Ammon's horn (tissue), 1 donor: Measurements from ENCODE around the gene ANP32A.

Source experiments
- DNase-seq: peaks from one replicate; pipeline ENCODE4 v3.0.0-alpha.2; 2016; ENCODE audit warnings: low spot score

The ANP32A gene

DNA sequence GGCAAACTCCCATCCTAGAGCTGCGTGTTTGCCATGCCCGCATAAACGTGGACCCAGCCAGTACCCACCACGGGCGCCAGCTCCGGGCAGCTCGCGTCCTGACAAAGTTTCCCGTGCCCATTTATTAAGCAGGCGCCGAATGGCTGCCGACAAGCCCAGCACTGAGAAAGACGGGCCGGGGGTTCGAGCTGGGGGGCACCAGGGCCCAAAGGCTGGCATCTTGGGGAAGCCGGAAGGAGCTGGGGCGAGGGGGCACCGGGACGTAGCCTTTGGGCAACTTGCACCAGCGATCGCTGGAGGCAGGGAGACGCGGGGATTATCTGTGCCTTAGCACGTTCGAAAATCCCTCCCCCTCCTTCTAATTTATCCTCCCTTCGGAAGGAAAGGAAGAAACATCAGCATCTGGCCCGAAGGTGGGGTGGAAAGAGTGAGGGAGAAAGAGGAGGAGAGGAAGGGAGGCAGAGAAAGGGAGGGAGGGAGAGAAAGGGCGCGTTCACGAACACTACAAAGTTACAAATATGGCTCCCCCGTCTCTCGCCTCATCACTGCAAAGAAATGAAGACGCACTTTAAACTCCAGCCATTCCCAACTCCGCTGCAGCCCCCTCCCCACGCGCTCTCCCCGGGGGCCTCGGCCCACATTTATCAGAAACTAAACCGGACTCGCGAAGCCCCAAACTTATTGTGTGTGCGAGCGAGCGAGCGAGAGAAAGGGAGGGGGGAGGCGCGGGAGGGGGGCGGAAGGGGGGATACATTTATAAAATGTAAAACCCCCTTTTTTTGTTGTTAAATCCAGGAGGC, 1.0 kb downstream of the ANP32A start:
- peak; percentile 75 for DNase-seq

GRCh38 chr15:68818769-68819494, 1.8 kb downstream of the ANP32A start:
- peak; percentile 74 for DNase-seq

GRCh38 chr15:68818066-68818768, 2.5 kb downstream of the ANP32A start:
- peak; percentile 74 for DNase-seq

GRCh38 chr15:68817304-68818065, 3.2 kb downstream of the ANP32A start:
- peak; percentile 82 for DNase-seq

GRCh38 chr15:68816795-68817303, 3.8 kb downstream of the ANP32A start:
- DNase-seq = no peak

GRCh38 chr15:68816158-68816557, 4.5 kb downstream of the ANP32A start:
- no peak for DNase-seq

GRCh38 chr15:68815598-68815997, 5.1 kb downstream of the ANP32A start:
- no peak for DNase-seq

DNA sequence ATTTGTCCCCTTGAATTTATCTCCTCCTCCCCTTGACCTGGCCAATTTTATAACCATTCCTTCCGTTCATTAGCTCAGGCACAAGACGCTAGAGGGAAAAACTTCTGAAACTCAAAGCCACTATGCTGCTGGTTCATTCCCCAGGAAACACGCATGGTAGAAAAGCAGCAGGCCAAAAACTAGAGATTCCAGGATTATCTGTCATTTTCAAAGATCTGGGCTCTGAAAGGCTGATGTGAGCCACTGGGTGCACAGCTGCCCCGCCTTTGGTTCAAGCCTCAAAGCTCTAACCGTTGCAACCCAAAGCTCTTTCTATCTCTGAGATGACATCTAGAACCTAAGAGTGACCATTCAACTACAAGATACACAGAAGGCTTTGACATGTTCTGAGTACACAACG, 6.1 kb downstream of the ANP32A start:
- DNase-seq = no peak

- no peak for DNase-seq
Observed at GRCh38 chr15:68812597-68813431, 7.9 kb downstream of the ANP32A start.

- no peak for DNase-seq
Observed at GRCh38 chr15:68812069-68812468, 8.6 kb downstream of the ANP32A start.

DNA sequence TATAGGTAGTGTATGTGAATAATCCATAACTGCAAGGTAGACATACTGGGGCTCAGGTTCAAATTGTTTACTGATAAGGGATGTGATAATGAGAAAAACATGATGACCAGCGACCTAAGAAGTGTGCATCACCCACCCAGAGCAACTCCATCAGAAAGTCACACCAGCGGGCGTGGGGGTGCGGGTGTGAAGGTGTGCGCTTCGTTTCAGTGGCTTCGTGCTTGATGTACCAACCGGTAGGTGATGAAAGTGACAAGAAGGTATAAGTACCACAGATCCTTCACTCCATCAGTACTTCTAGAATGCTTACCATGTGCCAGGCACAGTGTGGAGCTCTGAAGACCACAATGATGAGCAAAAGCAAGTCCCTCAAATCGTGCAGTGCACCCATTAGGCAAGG, 11.2 kb downstream of the ANP32A start:
- no peak for DNase-seq

DNA sequence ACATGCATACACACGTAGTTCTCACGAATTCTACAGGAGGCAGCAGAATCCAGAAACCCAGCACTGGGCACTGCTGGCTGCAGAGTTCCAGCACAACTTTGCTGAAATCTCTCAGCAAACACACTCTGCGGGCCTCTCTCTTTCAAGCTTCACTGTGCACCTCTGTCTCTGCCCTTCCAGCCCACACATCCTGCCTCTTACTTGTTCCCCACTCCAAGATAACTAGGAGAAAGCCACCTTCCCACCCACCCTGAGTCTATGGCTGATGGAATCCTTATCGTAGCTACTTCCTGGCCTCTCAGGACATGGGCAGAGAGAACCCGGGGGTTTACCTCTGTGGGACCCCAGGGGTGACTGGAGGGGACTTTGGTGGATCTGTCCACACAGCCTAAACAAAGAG, 11.9 kb downstream of the ANP32A start:
- no peak for DNase-seq

DNA sequence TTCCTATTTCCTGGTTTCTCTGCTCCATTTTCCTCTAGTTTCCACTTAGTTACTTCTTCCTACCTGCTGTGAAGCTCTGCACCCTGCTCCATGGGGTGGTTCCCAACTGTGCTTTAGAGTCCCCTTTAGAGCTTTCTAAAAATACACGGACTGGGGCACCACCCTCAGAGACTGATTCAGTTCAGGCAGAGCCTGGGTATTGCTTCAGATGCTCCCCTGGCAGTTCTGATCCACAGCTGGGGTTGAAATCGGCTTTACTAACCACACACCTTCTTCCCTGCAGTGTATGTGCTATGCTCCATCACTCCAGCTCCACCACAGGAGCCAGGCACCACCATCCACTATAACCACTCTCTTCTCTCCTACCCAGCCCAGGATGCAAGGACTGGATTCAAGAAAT, 12.6 kb downstream of the ANP32A start:
- DNase-seq = no peak

GRCh38 chr15:68807249-68807648, 13.4 kb downstream of the ANP32A start:
- no peak for DNase-seq

- DNase-seq = peak; percentile 88
Observed at GRCh38 chr15:68806220-68807060, 14.3 kb downstream of the ANP32A start.

DNA sequence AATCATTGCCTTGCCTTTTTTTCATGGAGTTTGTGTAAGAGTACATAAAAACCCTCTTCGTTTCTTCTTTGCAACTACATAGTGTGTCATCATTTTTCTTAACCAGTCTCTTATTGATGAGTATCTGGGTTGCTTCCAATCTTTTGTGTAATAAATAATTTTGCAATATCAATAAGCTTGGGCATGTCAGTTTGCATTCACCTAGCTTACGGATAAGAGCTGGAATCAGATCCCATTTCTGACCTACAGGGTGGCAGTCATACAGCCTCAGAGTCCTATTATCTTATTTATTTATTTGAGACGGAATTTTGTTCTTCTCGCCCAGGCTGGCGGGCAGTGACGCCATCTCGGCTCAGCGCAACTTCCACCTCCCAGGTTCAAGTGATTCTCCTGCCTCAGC, 18.3 kb downstream of the ANP32A start:
- no peak for DNase-seq

- no peak for DNase-seq
Observed at GRCh38 chr15:68801572-68802148, 19.0 kb downstream of the ANP32A start.

GRCh38 chr15:68800875-68801274, 19.8 kb downstream of the ANP32A start:
- no peak for DNase-seq

- DNase-seq = no peak
Observed at GRCh38 chr15:68798346-68799094, 22.2 kb downstream of the ANP32A start.
